C1 segment of cervical spinal cord (tissue), 14 donors: Measurements from ENCODE around the gene USP24.

Experiments used
- DNase-seq, 14 donors: peaks; one replicate each; lab custom pipeline; 2025; lab: John Stamatoyannopoulos, UW

Gene USP24

DNA sequence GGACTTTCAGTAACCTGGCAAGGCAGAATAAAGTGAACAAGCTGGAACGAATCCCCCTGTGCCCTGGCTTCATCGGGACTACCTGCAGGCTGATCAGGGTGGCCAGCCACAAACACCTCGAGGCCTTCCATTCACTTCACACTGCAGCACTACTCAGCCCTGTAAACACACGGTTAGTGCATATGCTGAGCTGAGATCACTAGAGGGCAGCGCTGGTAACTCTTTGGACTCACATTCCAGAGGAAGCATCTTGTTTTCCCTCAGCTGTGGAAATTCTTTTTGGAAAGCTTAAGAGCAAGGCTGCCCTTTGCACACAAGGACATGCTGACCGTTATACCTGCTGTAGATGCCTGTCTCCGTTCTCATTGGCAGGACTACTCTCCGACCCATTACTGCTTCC lies 143.7 kb downstream of the USP24 start:
- DNase-seq, result peak in 1 of 14 donors; percentile 66

DNA sequence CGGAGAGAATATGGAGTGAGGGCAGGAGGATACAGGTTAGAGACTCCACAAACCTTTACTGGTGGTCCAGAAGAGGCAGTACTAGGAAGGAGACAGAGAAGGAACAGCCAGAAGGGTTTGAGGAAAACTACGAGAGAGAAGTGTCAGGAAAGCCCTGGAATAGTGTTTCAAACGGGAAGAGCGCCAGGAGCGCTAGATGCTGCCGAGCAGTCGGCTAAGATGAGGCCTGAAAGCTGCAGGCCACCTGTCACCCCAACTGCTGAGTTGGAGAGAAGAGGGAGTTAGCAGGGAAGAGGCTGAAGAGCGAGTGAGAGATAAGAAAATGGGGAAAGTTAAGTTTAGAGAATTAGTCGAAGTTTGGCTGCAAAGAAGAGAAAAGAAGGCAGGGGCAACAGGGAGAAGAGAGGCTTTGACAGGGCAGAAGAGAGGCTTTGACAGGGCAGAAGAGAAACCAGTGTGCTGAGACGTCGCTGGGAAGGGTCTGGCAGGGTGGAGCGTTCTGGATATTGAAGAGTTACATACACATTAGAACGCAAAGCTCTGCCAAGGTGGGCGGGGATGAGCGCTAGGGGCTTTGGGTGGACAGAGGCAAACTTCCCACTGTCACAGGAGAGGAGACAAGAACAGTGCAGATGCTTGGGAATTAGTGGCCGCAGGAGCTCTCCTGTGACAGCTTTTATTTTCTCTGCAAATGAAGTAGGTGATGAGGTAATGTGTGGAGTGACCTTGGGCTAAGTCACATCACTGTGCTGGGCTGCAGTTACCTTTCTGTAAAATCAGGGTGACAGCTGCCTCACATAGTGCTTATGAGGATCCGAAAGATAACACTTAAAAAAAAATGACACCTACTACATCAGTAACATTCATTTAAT lies 144.6 kb downstream of the USP24 start:
- peak in 1 of 14 donors; percentile 84 for DNase-seq

- no peak for DNase-seq
These were observed 145.9 kb downstream of the USP24 start for GRCh38 chr1:55069280-55069679.

DNA sequence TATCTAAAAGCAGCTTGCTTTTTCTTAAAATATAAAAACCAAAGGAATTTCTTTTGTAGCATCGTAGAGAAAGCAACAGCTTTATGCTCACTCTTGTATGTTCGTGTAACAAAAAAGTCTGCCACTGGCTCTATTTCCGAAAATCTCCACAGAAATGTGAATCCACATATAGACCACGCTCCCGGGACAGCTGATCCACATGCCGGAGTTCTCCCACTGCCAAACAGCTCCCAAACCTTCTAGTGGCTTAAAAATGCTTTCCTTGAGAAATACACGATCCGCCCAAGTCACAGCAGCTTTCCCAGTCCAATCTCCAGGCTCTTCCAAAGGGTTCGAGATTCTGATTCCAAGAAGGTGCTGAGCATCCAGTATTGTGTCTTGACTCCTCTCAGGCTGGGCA lies 146.5 kb downstream of the USP24 start:
- DNase-seq, result no peak

GRCh38 chr1:55067914-55068313 lies 147.2 kb downstream of the USP24 start:
- DNase-seq, result no peak

DNA sequence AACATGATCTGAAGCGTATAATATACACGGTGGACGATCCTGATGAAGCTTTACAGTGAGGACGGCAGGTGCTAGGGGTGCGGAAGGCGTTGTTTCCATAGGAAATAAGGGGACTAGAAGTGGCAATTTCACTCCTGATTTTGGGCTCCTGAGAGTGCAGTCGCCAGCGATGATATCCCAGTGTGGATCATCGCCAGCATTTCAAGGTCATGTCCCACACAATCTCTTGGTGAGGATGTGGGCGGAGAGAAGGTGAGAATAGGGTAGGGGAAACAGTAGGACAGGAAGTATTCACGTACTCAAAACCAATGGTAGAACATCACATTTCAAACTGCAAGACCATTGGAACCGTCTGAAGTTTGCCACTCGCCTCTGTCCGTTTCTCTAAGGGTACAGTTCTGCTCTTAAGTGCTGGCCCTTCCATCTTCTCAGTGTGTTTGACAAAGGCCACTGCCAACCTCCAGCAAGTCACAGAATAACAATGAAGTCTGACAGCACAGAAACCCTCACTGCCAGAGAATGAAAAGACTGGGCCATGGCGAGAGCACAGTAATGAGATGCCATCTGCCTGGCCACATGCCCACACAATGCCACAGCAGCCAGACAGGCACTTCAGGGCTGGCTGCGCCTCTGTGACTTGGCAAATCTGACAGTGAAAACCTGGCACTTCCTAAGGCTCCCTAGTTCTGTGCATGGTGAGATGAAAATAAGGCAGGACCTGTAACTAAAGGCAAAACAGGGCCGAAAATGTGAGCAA lies 148.0 kb downstream of the USP24 start:
- DNase-seq, result peak in 13 of 14 donors; percentile 14 to 94 (median 70)

GRCh38 chr1:55065648-55066047 lies 149.5 kb downstream of the USP24 start:
- peak in 1 of 14 donors; percentile 67 for DNase-seq

DNA sequence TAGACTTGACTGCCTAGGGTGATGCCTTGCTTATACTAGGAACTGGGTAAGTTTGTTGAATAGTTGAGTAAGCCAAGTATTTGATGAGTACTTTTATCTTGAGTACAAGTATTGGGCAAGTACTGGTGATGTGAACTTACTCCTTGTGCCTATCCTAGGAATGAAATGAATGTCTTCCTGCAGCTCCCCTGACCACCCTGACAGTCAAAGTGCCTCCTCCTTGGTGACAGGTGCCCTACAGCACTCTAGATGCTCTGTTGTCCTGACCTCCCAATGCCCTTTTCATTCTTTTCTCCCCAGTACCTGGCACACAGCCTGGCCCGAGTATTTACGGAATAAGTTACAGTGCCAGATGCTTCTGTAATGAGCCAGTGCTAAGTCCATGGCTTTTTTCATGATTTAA lies 150.3 kb downstream of the USP24 start:
- DNase-seq, result peak in 2 of 14 donors; percentile 23 to 36

GRCh38 chr1:55064071-55064581 lies 151.0 kb downstream of the USP24 start:
- peak in 2 of 14 donors; percentile 24 to 74 for DNase-seq

GRCh38 chr1:55063577-55063942 lies 151.6 kb downstream of the USP24 start:
- DNase-seq, result no peak

DNA sequence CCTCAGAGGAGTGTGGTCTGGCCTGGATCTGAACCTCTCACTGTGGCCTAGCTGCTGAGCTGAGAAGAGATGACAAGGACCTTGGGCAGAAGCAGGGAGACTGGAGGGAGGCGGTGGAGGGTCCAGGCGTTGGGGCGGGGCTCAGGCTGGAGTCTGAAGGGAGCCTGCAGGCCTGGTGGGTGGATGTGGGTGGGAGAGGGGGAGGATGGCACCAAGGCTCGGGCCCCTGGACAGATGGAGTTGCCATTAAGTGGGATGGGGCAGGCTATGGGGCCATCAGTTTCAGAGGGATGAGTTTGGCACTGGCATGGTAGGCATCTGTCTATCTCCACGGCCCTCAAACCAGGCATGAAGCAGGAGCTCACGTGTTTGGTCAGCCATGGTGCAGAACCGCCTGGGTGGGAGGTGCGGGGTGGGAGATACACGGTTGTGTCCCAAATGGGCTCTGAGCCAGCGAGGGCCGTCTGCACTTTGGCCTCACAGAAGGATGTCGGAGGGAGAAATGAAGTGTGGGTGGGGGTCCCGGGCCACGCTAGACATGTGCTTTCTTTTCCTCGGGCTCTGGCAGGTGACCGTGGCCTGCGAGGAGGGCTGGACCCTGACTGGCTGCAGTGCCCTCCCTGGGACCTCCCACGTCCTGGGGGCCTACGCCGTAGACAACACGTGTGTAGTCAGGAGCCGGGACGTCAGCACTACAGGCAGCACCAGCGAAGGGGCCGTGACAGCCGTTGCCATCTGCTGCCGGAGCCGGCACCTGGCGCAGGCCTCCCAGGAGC lies 152.2 kb downstream of the USP24 start:
- no peak for DNase-seq

GRCh38 chr1:55061706-55062321 lies 153.3 kb downstream of the USP24 start:
- DNase-seq, result no peak

- DNase-seq, result no peak
These were observed 154.0 kb downstream of the USP24 start for GRCh38 chr1:55061000-55061705.

DNA sequence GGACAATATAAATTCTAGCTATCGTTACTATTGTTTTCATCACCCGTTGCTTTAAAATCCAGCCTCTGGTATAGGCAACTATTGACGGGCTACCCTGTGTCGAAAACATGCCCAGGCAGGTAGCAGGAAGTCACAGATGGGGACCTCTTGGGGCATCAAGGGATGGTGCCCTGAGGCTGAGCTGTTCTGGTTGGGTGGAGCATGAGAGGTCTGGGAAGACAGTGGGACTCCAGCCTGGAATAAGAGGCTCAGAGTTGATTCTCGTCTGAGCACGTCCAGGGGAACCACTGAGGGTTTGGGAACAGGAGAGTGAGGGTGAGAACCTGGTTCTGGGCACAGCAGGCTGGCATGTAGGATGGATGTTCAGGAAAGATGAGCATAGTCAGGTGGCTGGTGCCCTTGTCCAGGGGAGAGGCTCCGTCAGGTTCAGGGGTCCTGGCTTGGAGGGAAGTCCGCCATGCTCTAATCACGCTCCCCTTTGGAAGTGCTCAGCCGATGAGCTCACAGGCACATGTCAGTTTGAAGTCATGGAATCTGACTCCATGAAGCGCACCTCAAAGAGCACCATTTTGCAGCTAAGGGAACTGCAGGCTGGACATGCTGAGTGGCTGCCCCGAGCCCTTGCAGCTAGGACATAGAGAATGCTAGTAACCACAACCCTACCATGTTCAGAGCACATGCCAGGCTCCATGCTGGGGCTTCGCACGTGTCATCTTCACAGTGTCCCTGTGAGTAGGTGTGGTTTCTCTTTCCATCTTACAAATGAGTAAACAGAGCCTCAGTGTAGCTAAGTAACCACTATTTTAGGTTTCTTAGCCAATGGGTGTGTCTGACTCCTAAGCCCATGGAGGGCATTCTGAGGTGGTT lies 154.8 kb downstream of the USP24 start:
- DNase-seq, result no peak

- DNase-seq, result no peak
These were observed 155.6 kb downstream of the USP24 start for GRCh38 chr1:55059302-55060132.

- no peak for DNase-seq
These were observed 157.2 kb downstream of the USP24 start for GRCh38 chr1:55057956-55058298.

- no peak for DNase-seq
These were observed 157.8 kb downstream of the USP24 start for GRCh38 chr1:55057270-55057955.

DNA sequence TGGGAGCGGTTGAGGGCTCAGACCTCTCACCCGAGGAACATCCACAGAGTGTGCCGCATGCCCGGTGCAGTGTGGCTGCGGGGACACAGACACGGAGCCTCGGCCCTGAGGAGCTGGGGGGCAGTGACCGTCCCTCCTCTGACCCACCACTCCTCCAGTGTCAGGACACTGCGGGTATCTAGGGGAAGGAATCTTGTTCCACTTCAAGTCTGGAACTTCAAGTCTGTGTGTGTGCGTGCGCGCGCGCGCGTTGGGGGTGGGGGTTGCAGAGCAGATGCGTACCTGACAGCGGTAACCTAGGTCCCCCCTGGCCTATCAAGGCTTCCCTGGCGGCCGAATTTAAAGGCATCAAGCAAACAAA lies 158.6 kb downstream of the USP24 start:
- no peak for DNase-seq
